Measurements from ENCODE around the gene ARL14.

Gene ARL14

GRCh38 chr3:160722331-160722730, 45.4 kb downstream of the ARL14 start:
- in situ Hi-C loops (cut with MboI; ENCODE audit: low pct_unique_long_range_greater_than_20kb, low sequenced_read_pairs, unreplicated experiment): no loop called here
- no peak for TF ChIP-seq CTCF (IDR thresholded peaks at IDR 0.05; ENCODE audit: extremely low read depth, insufficient read depth, missing control alignments)
- no peak for DNase-seq (ENCODE audit: low spot score)

- no peak for DNase-seq (ENCODE audit: low spot score)
- in situ Hi-C loops (cut with MboI; ENCODE audit: low pct_unique_long_range_greater_than_20kb, low sequenced_read_pairs, unreplicated experiment): no loop called here
- no peak for TF ChIP-seq CTCF (IDR thresholded peaks at IDR 0.05; ENCODE audit: extremely low read depth, insufficient read depth, missing control alignments)
Measured at GRCh38 chr3:160725338-160725737, 48.4 kb downstream of the ARL14 start.

Measured in GM13977 (cell line).